PC-3 (cell line): ENCODE results near the gene CASS4. TPM values are rescaled to one million over a fixed set of nuclear protein-coding genes. Genes with fewer than 3 reads are reported as not detected.

Experiments used
- ATAC-seq: fragments of 200-7000 bp; cut with Tn5 transposase; 2 replicates; pipeline ENCODE4 v1.9.1; 2020; ENCODE audit warnings: mild to moderate bottlenecking, moderate library complexity
- BruUV-seq: library from RNA; stranded (reverse); fragments of 400-500 nt; replicated peaks from 2 replicates; lab custom pipeline; 2021; lab: Mats Ljungman, UMichigan
- CTCF ChIA-PET: fragments of 300-600 bp; sonication (Branson Sonifier 250); formaldehyde crosslinking; loops from one replicate; lab custom pipeline; 2022; ENCODE audit warnings: antibody characterized with exemption; lab: Charles Lee
- POLR2A ChIA-PET: fragments of 300-600 bp; sonication (Branson Sonifier 250); formaldehyde crosslinking; loops from one replicate; lab custom pipeline; 2022; ENCODE audit warnings: antibody characterized with exemption; ENCODE audit not compliant: unreplicated experiment; lab: Charles Lee
- DNase-seq: peaks from one replicate; pipeline ENCODE4 v3.0.0-alpha.2; 2015
- H2AFZ ChIP-seq: fragments of 300-600 bp; sonication (generic); 2 replicates; pipeline ENCODE4 v1.6.0; 2016; ENCODE audit warnings: antibody characterized with exemption, low read length
- H3F3A ChIP-seq: fragments of 300-600 bp; sonication (generic); one replicate; pipeline ENCODE4 v1.6.0; 2017; ENCODE audit warnings: antibody characterized with exemption, low read length, control low read depth, mild to moderate bottlenecking; ENCODE audit not compliant: unreplicated experiment
- H3K27ac ChIP-seq: fragments of 300-600 bp; sonication (generic); 2 replicates; pipeline ENCODE4 v1.5.1; 2016; ENCODE audit warnings: mild to moderate bottlenecking, low read length
- H3K27me3 ChIP-seq: fragments of 300-600 bp; sonication (generic); 2 replicates; pipeline ENCODE4 v1.6.1; 2016; ENCODE audit warnings: low read length, mixed read lengths
- H3K36me3 ChIP-seq: fragments of 300-600 bp; sonication (generic); 2 replicates; pipeline ENCODE4 v1.6.1; 2016; ENCODE audit warnings: low read depth, mixed run types, low read length, mixed read lengths
- H3K4me1 ChIP-seq: fragments of 300-600 bp; sonication (generic); 2 replicates; pipeline ENCODE4 v1.5.1; 2016; ENCODE audit warnings: low read length; ENCODE audit not compliant: insufficient read depth
- H3K4me2 ChIP-seq: fragments of 300-600 bp; sonication (generic); 2 replicates; pipeline ENCODE4 v1.6.0; 2016; ENCODE audit warnings: low read length
- H3K4me3 ChIP-seq: fragments of 300-600 bp; sonication (generic); 2 replicates; pipeline ENCODE4 v1.5.1; 2016; ENCODE audit warnings: mild to moderate bottlenecking, low read length, mixed read lengths
- H3K79me2 ChIP-seq: fragments of 300-600 bp; sonication (generic); 2 replicates; pipeline ENCODE4 v1.6.1; 2017; ENCODE audit warnings: low read length, mixed read lengths
- H3K9ac ChIP-seq: fragments of 300-600 bp; sonication (generic); 2 replicates; pipeline ENCODE4 v1.6.0; 2016; ENCODE audit warnings: mild to moderate bottlenecking, low read length
- H3K9me2 ChIP-seq: fragments of 300-600 bp; sonication (generic); replicated peaks from 2 replicates; pipeline ENCODE4 v1.6.1; 2016; ENCODE audit warnings: mixed run types, low read length, mixed read lengths
- H3K9me3 ChIP-seq: fragments of 300-600 bp; sonication (generic); 2 replicates; pipeline ENCODE4 v1.6.1; 2016; ENCODE audit warnings: low read length, mixed read lengths
- H4K20me1 ChIP-seq: fragments of 300-600 bp; sonication (generic); 2 replicates; pipeline ENCODE4 v1.6.1; 2016; ENCODE audit warnings: low read length, mixed read lengths
- EZH2 ChIP-seq: fragments of 300-600 bp; sonication (generic); IDR thresholded peaks from one replicate; pipeline ENCODE4 v1.6.1; 2017; ENCODE audit warnings: antibody characterized with exemption, mild to moderate bottlenecking, low read length; ENCODE audit not compliant: unreplicated experiment
- EZH2phosphoT487 ChIP-seq: fragments of 300-600 bp; sonication (generic); IDR thresholded peaks from 2 replicates; pipeline ENCODE4 v1.6.1; 2018; ENCODE audit warnings: mild to moderate bottlenecking, antibody characterized with exemption, low read length, borderline replicate concordance
- intact Hi-C: fragments of 100-400 bp; cut with micrococcal nuclease; formaldehyde crosslinking; loops from 2 replicates; pipeline ENCODE4 v1.9.0; 2023
- total RNA-seq: library from RNA; depleted of rRNA; stranded (reverse); fragments of >200 nt; gene quantifications from 2 replicates; pipeline ENCODE4 v1.2.3, GENCODE V29; 2014
- TF ChIP-seq, protein P1 (sequence below): fragments of 300-600 bp; sonication (generic); conservative IDR thresholded peaks from 2 replicates; pipeline ENCODE4 v1.5.1; 2017; ENCODE audit warnings: antibody characterized with exemption, low read depth, mild to moderate bottlenecking, low read length

The CASS4 gene
- total RNA-seq, 1 experiment from 2014 or later = 0.04 TPM

DNA sequence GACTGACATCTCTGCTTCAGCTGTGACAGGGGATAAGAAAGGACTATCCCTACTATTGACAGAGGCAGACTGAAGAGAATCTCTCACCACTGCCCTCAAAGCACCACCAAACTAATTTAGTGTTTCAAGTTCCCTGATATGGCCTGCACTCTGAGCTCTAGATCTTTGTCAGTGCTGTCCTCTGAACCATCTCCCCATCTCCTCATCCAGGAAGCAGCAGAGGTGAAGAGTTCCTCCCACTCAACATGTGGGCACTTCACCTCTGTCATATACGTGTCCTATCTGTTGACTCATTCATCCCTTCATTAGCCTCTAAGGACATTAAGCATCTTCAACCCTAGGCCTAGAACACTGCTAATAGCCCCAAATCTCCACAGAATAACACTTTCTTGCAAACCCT lies 39.2 kb upstream of the CASS4 start:
- H2AFZ ChIP-seq = no peak overlapping the region
- no peaks in the 10 kb centered on the region for H3F3A ChIP-seq
- H3K4me2 ChIP-seq = no peak overlapping the region
- no peak for ATAC-seq
- peaks cover 83% of the 10 kb centered on the region for H3K36me3 ChIP-seq
- ChIA-PET CTCF (no interaction called here), POLR2A (no interaction called here)
- H3K9ac ChIP-seq = no peak overlapping the region
- peaks cover 13% of the 10 kb centered on the region for H3K4me1 ChIP-seq
- DNase-seq = no peak
- intact Hi-C loops = no loop called here
- H3K79me2 ChIP-seq = peaks cover 63% of the 10 kb centered on the region
- H3K9me3 ChIP-seq = no peaks in the 10 kb centered on the region
- peaks cover 33% of the 10 kb centered on the region for H4K20me1 ChIP-seq
- H3K4me3 ChIP-seq = no peak overlapping the region
- H3K9me2 ChIP-seq = no peaks in the 10 kb centered on the region
- no TSS peak for BruUV-seq
- no peaks in the 10 kb centered on the region for H3K27me3 ChIP-seq
- TF ChIP-seq, protein P1, sequence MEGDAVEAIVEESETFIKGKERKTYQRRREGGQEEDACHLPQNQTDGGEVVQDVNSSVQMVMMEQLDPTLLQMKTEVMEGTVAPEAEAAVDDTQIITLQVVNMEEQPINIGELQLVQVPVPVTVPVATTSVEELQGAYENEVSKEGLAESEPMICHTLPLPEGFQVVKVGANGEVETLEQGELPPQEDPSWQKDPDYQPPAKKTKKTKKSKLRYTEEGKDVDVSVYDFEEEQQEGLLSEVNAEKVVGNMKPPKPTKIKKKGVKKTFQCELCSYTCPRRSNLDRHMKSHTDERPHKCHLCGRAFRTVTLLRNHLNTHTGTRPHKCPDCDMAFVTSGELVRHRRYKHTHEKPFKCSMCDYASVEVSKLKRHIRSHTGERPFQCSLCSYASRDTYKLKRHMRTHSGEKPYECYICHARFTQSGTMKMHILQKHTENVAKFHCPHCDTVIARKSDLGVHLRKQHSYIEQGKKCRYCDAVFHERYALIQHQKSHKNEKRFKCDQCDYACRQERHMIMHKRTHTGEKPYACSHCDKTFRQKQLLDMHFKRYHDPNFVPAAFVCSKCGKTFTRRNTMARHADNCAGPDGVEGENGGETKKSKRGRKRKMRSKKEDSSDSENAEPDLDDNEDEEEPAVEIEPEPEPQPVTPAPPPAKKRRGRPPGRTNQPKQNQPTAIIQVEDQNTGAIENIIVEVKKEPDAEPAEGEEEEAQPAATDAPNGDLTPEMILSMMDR = no peak
- TF ChIP-seq EZH2phosphoT487 (no peak), EZH2 (no peak)
- no peak overlapping the region for H3K27ac ChIP-seq

DNA sequence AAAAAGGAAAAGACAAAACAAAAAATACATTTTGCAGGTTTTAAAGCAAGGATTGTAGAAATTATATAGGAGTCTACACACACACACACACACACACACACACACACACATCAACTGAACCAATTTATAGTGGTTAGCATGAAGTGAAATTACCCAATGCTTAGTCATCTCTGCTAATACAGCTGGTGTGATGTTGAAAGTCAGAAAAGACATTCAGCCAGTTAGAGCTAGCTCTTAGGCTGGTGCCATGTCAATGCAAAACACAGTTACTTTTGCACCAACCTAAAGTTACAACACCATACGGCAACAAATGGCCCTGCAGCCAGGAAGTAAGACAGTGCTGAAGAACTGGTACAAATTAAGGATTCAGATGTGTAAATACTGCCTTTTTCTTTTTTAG lies 38.1 kb upstream of the CASS4 start:
- peak; percentile 96 for DNase-seq
- 0 out of 2 replicates have a peak overlapping the region, but pooled peaks have one; percentile 7 for H3K4me2 ChIP-seq
- H2AFZ ChIP-seq = no peak overlapping the region
- H3K9me2 ChIP-seq = no peaks in the 10 kb centered on the region
- peaks cover 40% of the 10 kb centered on the region for H4K20me1 ChIP-seq
- CTCF ChIA-PET = interaction anchor here (0.6 to 0.7 kb wide), 2 partner anchors 14 to 171 kb away, joined by 3 to 5 read pairs; no protein-coding TSS in a partner anchor
- no peaks in the 10 kb centered on the region for H3K9me3 ChIP-seq
- peaks cover 88% of the 10 kb centered on the region for H3K36me3 ChIP-seq
- no TSS peak for BruUV-seq
- H3K27me3 ChIP-seq = no peaks in the 10 kb centered on the region
- no peak overlapping the region for H3K27ac ChIP-seq
- peak; percentile 99 for ATAC-seq
- no peaks in the 10 kb centered on the region for H3F3A ChIP-seq
- intact Hi-C loops = no loop called here
- H3K9ac ChIP-seq = no peak overlapping the region
- peaks cover 13% of the 10 kb centered on the region for H3K4me1 ChIP-seq
- H3K4me3 ChIP-seq = no peak overlapping the region
- TF ChIP-seq EZH2 = no peak
- TF ChIP-seq EZH2phosphoT487 = no peak
- TF ChIP-seq, protein P1 = no peak
- peaks cover 74% of the 10 kb centered on the region for H3K79me2 ChIP-seq
- POLR2A ChIA-PET = interaction anchor here (0.9 kb wide), 1 partner anchor 16 kb away, joined by 3 read pairs; no protein-coding TSS in a partner anchor

DNA sequence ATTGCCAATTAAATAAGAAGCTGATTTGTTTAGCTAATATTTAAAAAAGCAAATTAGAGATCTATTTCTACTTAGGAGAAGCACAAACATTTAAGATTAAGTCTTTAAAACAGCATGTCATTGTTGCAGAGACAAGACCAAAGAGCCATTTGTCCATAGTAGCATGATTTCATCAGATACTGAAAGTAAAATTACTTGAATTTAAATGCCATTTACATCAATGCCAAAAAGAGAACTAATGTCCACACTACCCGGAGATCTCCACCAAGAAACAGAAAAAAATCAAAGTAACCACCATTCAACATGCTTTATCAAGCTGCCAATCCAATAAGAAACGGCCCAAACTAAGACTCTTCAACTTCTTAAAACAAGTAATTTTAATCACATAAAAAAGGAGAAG lies 35.7 kb upstream of the CASS4 start:
- no TSS peak for BruUV-seq
- TF ChIP-seq EZH2phosphoT487 = no peak
- no peak for TF ChIP-seq EZH2
- TF ChIP-seq, protein P1 = no peak
- intact Hi-C loops = no loop called here
- ChIA-PET CTCF (no interaction called here), POLR2A (no interaction called here)
- H3K4me2 ChIP-seq = no peak overlapping the region
- peaks cover 82% of the 10 kb centered on the region for H3K36me3 ChIP-seq
- DNase-seq (no peak), ATAC-seq (no peak)
- no peaks in the 10 kb centered on the region for H3F3A ChIP-seq
- peaks cover 13% of the 10 kb centered on the region for H3K4me1 ChIP-seq
- no peaks in the 10 kb centered on the region for H3K27me3 ChIP-seq
- peaks cover 39% of the 10 kb centered on the region for H4K20me1 ChIP-seq
- H3K79me2 ChIP-seq = peaks cover 88% of the 10 kb centered on the region
- H3K9ac ChIP-seq = no peak overlapping the region
- H2AFZ ChIP-seq = no peak overlapping the region
- H3K27ac ChIP-seq = no peak overlapping the region
- H3K9me3 ChIP-seq = no peaks in the 10 kb centered on the region
- H3K9me2 ChIP-seq = no peaks in the 10 kb centered on the region
- H3K4me3 ChIP-seq = no peak overlapping the region
